Measurements from ENCODE around the gene TRA2A. TPM values are rescaled to one million over a fixed set of nuclear protein-coding genes. Genes with fewer than 3 reads are reported as not detected.
"Not testable (repeated sequence)": the region's sequence is repeated elsewhere in the genome, so short reads cannot be mapped to it uniquely, and the experiment has no call there.

TRA2A gene
- total RNA-seq, 4 donors from 2014 or later: 16.7 to 35.3 (median 28.7) TPM

GRCh38 chr7:23520582-23520981, 11.2 kb downstream of the TRA2A start:
- Histone ChIP-seq H3K27me3 (no peaks in the 10 kb centered on the region), H3K36me3 (peaks cover 34 to 64% (median 58%) of the 10 kb centered on the region in 4 donors), H3K9me3 (no peaks in the 10 kb centered on the region), H3K4me1 (peaks cover 14 to 42% (median 32%) of the 10 kb centered on the region in 4 donors), H3K27ac (replicated peaks in 1 of 4) (no peak overlapping the region), H3K4me3 (no peak overlapping the region)
- 90% methylated on average over 7 of the region's 7 CpGs for WGBS
- TF ChIP-seq CTCF (IDR thresholded peaks at IDR 0.05): no peak
- TF ChIP-seq POLR2AphosphoS5 (IDR thresholded peaks at IDR 0.05): no peak
- TF ChIP-seq EP300 (IDR thresholded peaks at IDR 0.05): no peak
- no peak for TF ChIP-seq POLR2A (IDR thresholded peaks at IDR 0.05; ENCODE audit: low read depth)
- DNase-seq (ENCODE audit: extremely low spot score): no peak
- intact Hi-C loops (cut with DNase I): no loop called here

- no peak overlapping the region for H3K4me3 ChIP-seq
- 94% methylated on average over 2 of the region's 2 CpGs for WGBS
- TF ChIP-seq CTCF (IDR thresholded peaks at IDR 0.05) (no peak), POLR2A (IDR thresholded peaks at IDR 0.05; ENCODE audit: low read depth) (no peak), EP300 (IDR thresholded peaks at IDR 0.05) (no peak), POLR2AphosphoS5 (IDR thresholded peaks at IDR 0.05) (no peak)
- intact Hi-C loops (cut with DNase I): no loop called here
- no peaks in the 10 kb centered on the region for H3K9me3 ChIP-seq
- H3K27me3 ChIP-seq: no peaks in the 10 kb centered on the region
- no peaks in the 10 kb centered on the region for H3K4me1 ChIP-seq
- DNase-seq (ENCODE audit: extremely low spot score): no peak
- no peak overlapping the region for H3K27ac ChIP-seq (replicated peaks in 1 of 4)
- H3K36me3 ChIP-seq: peaks cover 65 to 100% (median 94%) of the 10 kb centered on the region in 4 donors
Measured at GRCh38 chr7:23514755-23515154, 17.0 kb downstream of the TRA2A start.

GRCh38 chr7:23513746-23514145, 18.0 kb downstream of the TRA2A start:
- H3K36me3 ChIP-seq: peaks cover 60 to 100% (median 95%) of the 10 kb centered on the region in 4 donors
- 91% methylated on average over 6 of the region's 6 CpGs for WGBS
- H3K4me3 ChIP-seq; intact Hi-C loops (cut with DNase I); DNase-seq (ENCODE audit: extremely low spot score); H3K27ac ChIP-seq (replicated peaks in 1 of 4); H3K27me3 ChIP-seq; H3K9me3 ChIP-seq; H3K4me1 ChIP-seq: not testable (repeated sequence)

GRCh38 chr7:23494009-23494408, 37.8 kb downstream of the TRA2A start:
- no peak overlapping the region for H3K4me3 ChIP-seq
- no peaks in the 10 kb centered on the region for H3K27me3 ChIP-seq
- TF ChIP-seq EP300 (IDR thresholded peaks at IDR 0.05): no peak
- no peak for TF ChIP-seq CTCF (IDR thresholded peaks at IDR 0.05)
- no peak for TF ChIP-seq POLR2A (IDR thresholded peaks at IDR 0.05; ENCODE audit: low read depth)
- TF ChIP-seq POLR2AphosphoS5 (IDR thresholded peaks at IDR 0.05): no peak
- peaks cover 0 to 13% (median 0%) of the 10 kb centered on the region in 4 donors for H3K36me3 ChIP-seq
- intact Hi-C loops (cut with DNase I): no loop called here
- DNase-seq (ENCODE audit: extremely low spot score): no peak
- peaks cover 0 to 8% (median 7%) of the 10 kb centered on the region in 4 donors for H3K4me1 ChIP-seq
- WGBS: 85% methylated on average over 9 of the region's 9 CpGs
- H3K27ac ChIP-seq (replicated peaks in 1 of 4): no peak overlapping the region
- H3K9me3 ChIP-seq: no peaks in the 10 kb centered on the region

- Histone ChIP-seq H3K36me3 (peaks cover 0 to 7% (median 0%) of the 10 kb centered on the region in 4 donors), H3K27me3 (no peaks in the 10 kb centered on the region), H3K4me3 (no peak overlapping the region), H3K4me1 (peaks cover 0 to 8% (median 7%) of the 10 kb centered on the region in 4 donors), H3K9me3 (no peaks in the 10 kb centered on the region), H3K27ac (replicated peaks in 1 of 4) (no peak overlapping the region)
- intact Hi-C loops (cut with DNase I): no loop called here
- no peak for DNase-seq (ENCODE audit: extremely low spot score)
- TF ChIP-seq EP300 (IDR thresholded peaks at IDR 0.05) (no peak), POLR2AphosphoS5 (IDR thresholded peaks at IDR 0.05) (no peak), POLR2A (IDR thresholded peaks at IDR 0.05; ENCODE audit: low read depth) (no peak), CTCF (IDR thresholded peaks at IDR 0.05) (no peak)
- WGBS: 66% methylated on average over 3 of the region's 3 CpGs
Measured at GRCh38 chr7:23491502-23491901, 40.3 kb downstream of the TRA2A start.
